Endothelial cell of umbilical vein (primary cell): ENCODE data around the gene NEB. TPM values are rescaled to one million over a fixed set of nuclear protein-coding genes. Genes with fewer than 3 reads are reported as not detected.

ENCODE experiments used
- BruUV-seq: library from RNA; stranded (reverse); fragments of 400-500 nt; replicated peaks from 2 replicates; lab custom pipeline; 2021; lab: Mats Ljungman, UMichigan
- CTCF ChIA-PET: fragments of 300-600, 350-600 bp; sonication (Branson Sonifier 250); formaldehyde crosslinking; loops from one replicate; lab custom pipeline; 2021; ENCODE audit warnings: antibody characterized with exemption, inconsistent platforms; lab: Charles Lee
- POLR2A ChIA-PET: fragments of 300-600, 350-600 bp; sonication (Branson Sonifier 250); formaldehyde crosslinking; loops from one replicate; lab custom pipeline; 2021; ENCODE audit warnings: antibody characterized with exemption, inconsistent platforms; lab: Charles Lee
- DNase-seq: peaks from one replicate; pipeline ENCODE4 v3.0.0-alpha.2; 2011; ENCODE audit warnings: low read depth, low spot score
- FAIRE-seq: peaks from 2 replicates; lab custom pipeline; 2011; peaks lifted over from hg19 to GRCh38; lab: Jason Lieb, UNC
- H2AFZ ChIP-seq: 2 replicates; pipeline ENCODE4 v1.6.0; 2012; ENCODE audit warnings: low read depth, low read length, control low read depth, inconsistent platforms
- H3K27ac ChIP-seq: 2 replicates; pipeline ENCODE4 v1.5.1; 2011; ENCODE audit warnings: low read depth, mild to moderate bottlenecking, control low read depth, low read length, moderate library complexity; ENCODE audit not compliant: insufficient read depth
- H3K27me3 ChIP-seq, 2 experiments: 2 replicates each; pipeline versions ENCODE4 v1.6.0 to v1.6.1; 2011; ENCODE audit warnings: low read length in 2 of 2, mixed read lengths in 1 of 2; ENCODE audit not compliant: control insufficient read depth in 2 of 2, insufficient read depth in 2 of 2
- H3K36me3 ChIP-seq, 2 experiments: 2 replicates in 1 of 2; 3 replicates in 1 of 2; pipeline ENCODE4 v1.5.1; 2011; ENCODE audit warnings: low read length in 2 of 2, mild to moderate bottlenecking in 1 of 2, moderate library complexity in 1 of 2; ENCODE audit not compliant: control insufficient read depth in 2 of 2, insufficient read depth in 2 of 2; ENCODE audit errors: extremely low read depth in 1 of 2
- H3K4me1 ChIP-seq: 3 replicates; pipeline ENCODE4 v1.5.1; 2011; ENCODE audit warnings: mild to moderate bottlenecking, low read length; ENCODE audit not compliant: control insufficient read depth, insufficient read depth; ENCODE audit errors: extremely low read depth
- H3K4me2 ChIP-seq: 2 replicates; pipeline ENCODE4 v1.6.1; 2011; ENCODE audit warnings: low read length, control low read depth, mixed read lengths; ENCODE audit not compliant: insufficient read depth
- H3K4me3 ChIP-seq, 3 experiments: fragments of 200-600 bp in 1 of 3; sonication (generic), shearing (Covaris generic) in 1 of 3; replicated peaks in 1 of 3; 2 replicates each; pipeline ENCODE4 v1.5.1; 2011 to 2016; ENCODE audit warnings: control low read depth in 3 of 3, low read length in 3 of 3, mild to moderate bottlenecking in 2 of 3, inconsistent platforms in 1 of 3, low read depth in 1 of 3, moderate library complexity in 1 of 3; ENCODE audit not compliant: insufficient read depth in 1 of 3
- H3K79me2 ChIP-seq: 2 replicates; pipeline ENCODE4 v1.6.0; 2012; ENCODE audit warnings: low read length, inconsistent platforms; ENCODE audit not compliant: control insufficient read depth, insufficient read depth
- H3K9ac ChIP-seq: replicated peaks from 2 replicates; pipeline ENCODE3; 2011; ENCODE audit warnings: low read length, control low read depth; ENCODE audit not compliant: insufficient read depth; ENCODE audit errors: extremely low read depth
- H3K9me1 ChIP-seq: replicated peaks from 3 replicates; pipeline ENCODE4 v1.6.0; 2011; ENCODE audit warnings: mild to moderate bottlenecking, low read length; ENCODE audit not compliant: control insufficient read depth, insufficient read depth; ENCODE audit errors: extremely low read depth
- H3K9me3 ChIP-seq: replicated peaks from 2 replicates; pipeline ENCODE4 v1.5.1; 2012; ENCODE audit warnings: low read length, inconsistent platforms; ENCODE audit not compliant: control insufficient read depth, insufficient read depth
- H4K20me1 ChIP-seq: replicated peaks from 2 replicates; pipeline ENCODE3; 2011; ENCODE audit warnings: mild to moderate bottlenecking, low read length; ENCODE audit not compliant: control insufficient read depth, insufficient read depth; ENCODE audit errors: extremely low read depth
- EZH2 ChIP-seq: IDR thresholded peaks from 2 replicates; pipeline ENCODE4 v1.6.1; 2012; ENCODE audit warnings: borderline replicate concordance, low read depth, mild to moderate bottlenecking, moderate library complexity, low read length, inconsistent platforms; ENCODE audit not compliant: severe bottlenecking
- FOS ChIP-seq: IDR thresholded peaks from 2 replicates; pipeline ENCODE4 v1.6.1; 2011; ENCODE audit warnings: mild to moderate bottlenecking, low read length, moderate library complexity, borderline replicate concordance; ENCODE audit not compliant: insufficient read depth
- GATA2 ChIP-seq: IDR thresholded peaks from 2 replicates; pipeline ENCODE4 v1.7.0; 2011; ENCODE audit warnings: low read depth, mild to moderate bottlenecking, moderate library complexity, mixed read lengths, low read length; ENCODE audit not compliant: insufficient read length, insufficient read depth
- JUN ChIP-seq: IDR thresholded peaks from 2 replicates; pipeline ENCODE4 v1.6.1; 2011; ENCODE audit warnings: borderline replicate concordance, low read depth; ENCODE audit not compliant: insufficient read length, insufficient read depth
- MYC ChIP-seq: IDR thresholded peaks from one replicate; pipeline ENCODE4 v1.6.1; 2011; ENCODE audit warnings: mild to moderate bottlenecking, low read depth, low read length
- POLR2A ChIP-seq: IDR thresholded peaks from 2 replicates; pipeline ENCODE4 v1.6.1; 2012; ENCODE audit warnings: low read depth, mild to moderate bottlenecking, control low read depth, low read length
- POLR2AphosphoS5 ChIP-seq: IDR thresholded peaks from 2 replicates; pipeline ENCODE4 v1.6.1; 2012; ENCODE audit warnings: low read depth, mild to moderate bottlenecking, control low read depth, low read length, moderate library complexity; ENCODE audit not compliant: insufficient read depth
- dilution Hi-C: fragments of 300-500 bp; cut with MboI; formaldehyde crosslinking; loops from one replicate; pipeline ENCODE4 v1.15.0; 2019; ENCODE audit warnings: low sequenced_read_pairs; ENCODE audit not compliant: extremely low pct_ligation_motif_present
- intact Hi-C: fragments of 100-400 bp; cut with micrococcal nuclease; formaldehyde crosslinking; loops from one replicate; pipeline ENCODE4 v1.10.0; 2022
- polyA plus RNA-seq, 4 experiments: library from polyadenylated mRNA; depleted of rRNA in 3 of 4; stranded (reverse) in 3 of 4; unstranded in 1 of 4; fragments of >200 nt; gene quantifications; 2 replicates each; pipeline versions ENCODE4 v1.2.1 to v1.2.3, GENCODE V29; 2011 to 2012; ENCODE audit warnings: missing spikeins in 1 of 4
- total RNA-seq: library from RNA; stranded (reverse); gene quantifications from 2 replicates; pipeline ENCODE4 v1.2.3, GENCODE V29; 2021
- TF ChIP-seq, protein P1 (sequence below), 2 donors: IDR thresholded peaks; 1 replicate in 1 of 2; 2 replicates in 1 of 2; pipeline ENCODE4 v1.5.1; 2011; ENCODE audit warnings: low read length in 2 of 2, mild to moderate bottlenecking in 2 of 2, moderate library complexity in 2 of 2, control low read depth in 1 of 2, inconsistent platforms in 1 of 2, low read depth in 1 of 2; ENCODE audit not compliant: insufficient read depth in 1 of 2; ENCODE audit errors: extremely low read depth in 1 of 2
- TF ChIP-seq, protein P2 (sequence below): IDR thresholded peaks from 2 replicates; pipeline ENCODE4 v1.6.1; 2011; ENCODE audit not compliant: insufficient read depth, insufficient read length

The NEB gene
- total and polyA plus RNA-seq, 2 donors (not counting 3 experiments of a cell fraction or from before 2014, with no cell fraction given), result 0.84 to 1.8 TPM

GRCh38 chr2:151562398-151562797 is 171.9 kb downstream of the NEB start:
- Histone ChIP-seq H3K9me3 (no peaks in the 10 kb centered on the region), H3K9ac (no peak overlapping the region), H3K36me3 (no peaks in the 10 kb centered on the region), H3K27me3 (no peaks in the 10 kb centered on the region), H3K4me2 (no peak overlapping the region), H3K9me1 (no peaks in the 10 kb centered on the region), H3K4me1 (no peaks in the 10 kb centered on the region), H3K27ac (no peak overlapping the region), H2AFZ (no peak overlapping the region), H4K20me1 (no peaks in the 10 kb centered on the region), H3K4me3 (no peak overlapping the region), H3K79me2 (no peaks in the 10 kb centered on the region)
- dilution Hi-C loops, result no loop called here
- ChIA-PET POLR2A (no interaction called here), CTCF (no interaction called here)
- intact Hi-C loops, result no loop called here
- FAIRE-seq, result no peak
- TF ChIP-seq POLR2AphosphoS5, result no peak
- TF ChIP-seq, protein P1, sequence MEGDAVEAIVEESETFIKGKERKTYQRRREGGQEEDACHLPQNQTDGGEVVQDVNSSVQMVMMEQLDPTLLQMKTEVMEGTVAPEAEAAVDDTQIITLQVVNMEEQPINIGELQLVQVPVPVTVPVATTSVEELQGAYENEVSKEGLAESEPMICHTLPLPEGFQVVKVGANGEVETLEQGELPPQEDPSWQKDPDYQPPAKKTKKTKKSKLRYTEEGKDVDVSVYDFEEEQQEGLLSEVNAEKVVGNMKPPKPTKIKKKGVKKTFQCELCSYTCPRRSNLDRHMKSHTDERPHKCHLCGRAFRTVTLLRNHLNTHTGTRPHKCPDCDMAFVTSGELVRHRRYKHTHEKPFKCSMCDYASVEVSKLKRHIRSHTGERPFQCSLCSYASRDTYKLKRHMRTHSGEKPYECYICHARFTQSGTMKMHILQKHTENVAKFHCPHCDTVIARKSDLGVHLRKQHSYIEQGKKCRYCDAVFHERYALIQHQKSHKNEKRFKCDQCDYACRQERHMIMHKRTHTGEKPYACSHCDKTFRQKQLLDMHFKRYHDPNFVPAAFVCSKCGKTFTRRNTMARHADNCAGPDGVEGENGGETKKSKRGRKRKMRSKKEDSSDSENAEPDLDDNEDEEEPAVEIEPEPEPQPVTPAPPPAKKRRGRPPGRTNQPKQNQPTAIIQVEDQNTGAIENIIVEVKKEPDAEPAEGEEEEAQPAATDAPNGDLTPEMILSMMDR (IDR thresholded peaks at IDR 0.05; ENCODE audit: extremely low read depth in 1 of 2, insufficient read depth in 1 of 2, low read depth in 1 of 2, low read length in 2 of 2), result no peak
- TF ChIP-seq JUN, result no peak
- no peak for TF ChIP-seq GATA2
- no peak for TF ChIP-seq FOS
- no TSS peak for BruUV-seq
- DNase-seq, result no peak

GRCh38 chr2:151560289-151560688 is 174.0 kb downstream of the NEB start:
- Histone ChIP-seq H3K36me3 (no peaks in the 10 kb centered on the region), H3K79me2 (no peaks in the 10 kb centered on the region), H3K4me3 (no peak overlapping the region), H4K20me1 (no peaks in the 10 kb centered on the region), H3K9me1 (no peaks in the 10 kb centered on the region), H3K9me3 (no peaks in the 10 kb centered on the region), H3K4me1 (no peaks in the 10 kb centered on the region), H3K4me2 (no peak overlapping the region), H3K27me3 (no peaks in the 10 kb centered on the region), H2AFZ (no peak overlapping the region), H3K27ac (no peak overlapping the region), H3K9ac (no peak overlapping the region)
- ChIA-PET POLR2A (no interaction called here), CTCF (no interaction called here)
- DNase-seq (peak; percentile 25), FAIRE-seq (peak; percentile 52)
- intact Hi-C loops (no loop called here), dilution Hi-C loops (no loop called here)
- TF ChIP-seq POLR2A (no peak), MYC (no peak), GATA2 (no peak), JUN (no peak), POLR2AphosphoS5 (no peak), FOS (no peak), EZH2 (no peak)
- TF ChIP-seq, protein P1 (IDR thresholded peaks at IDR 0.05; ENCODE audit: extremely low read depth in 1 of 2, insufficient read depth in 1 of 2, low read depth in 1 of 2, low read length in 2 of 2), result no peak
- TF ChIP-seq, protein P2, sequence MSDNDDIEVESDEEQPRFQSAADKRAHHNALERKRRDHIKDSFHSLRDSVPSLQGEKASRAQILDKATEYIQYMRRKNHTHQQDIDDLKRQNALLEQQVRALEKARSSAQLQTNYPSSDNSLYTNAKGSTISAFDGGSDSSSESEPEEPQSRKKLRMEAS, result no peak
- BruUV-seq, result no TSS peak
